ENCODE data around the gene PTER. TPM values are rescaled to one million over a fixed set of nuclear protein-coding genes. Genes with fewer than 3 reads are reported as not detected.
A peak's percentile ranks its signal among the peaks of the same experiment; 100 is the strongest.

The PTER gene, protein sequence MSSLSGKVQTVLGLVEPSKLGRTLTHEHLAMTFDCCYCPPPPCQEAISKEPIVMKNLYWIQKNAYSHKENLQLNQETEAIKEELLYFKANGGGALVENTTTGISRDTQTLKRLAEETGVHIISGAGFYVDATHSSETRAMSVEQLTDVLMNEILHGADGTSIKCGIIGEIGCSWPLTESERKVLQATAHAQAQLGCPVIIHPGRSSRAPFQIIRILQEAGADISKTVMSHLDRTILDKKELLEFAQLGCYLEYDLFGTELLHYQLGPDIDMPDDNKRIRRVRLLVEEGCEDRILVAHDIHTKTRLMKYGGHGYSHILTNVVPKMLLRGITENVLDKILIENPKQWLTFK
- 11.5 TPM for polyA plus RNA-seq
- long read RNA-seq, donor 1, result 0 reads
- long read RNA-seq, donor 2, partial matches to known transcripts, result 0 of 1 reads
- long read RNA-seq, donor 2, other reads (novel, unspliced or antisense), result 0 of 1 reads
- long read RNA-seq, donor 3, result 0 reads
- long read RNA-seq, donor 4, result 0 reads
- long read RNA-seq, donor 5, partial matches to known transcripts, result 0 of 1 reads
- long read RNA-seq, donor 5, other reads (novel, unspliced or antisense), result 0 of 1 reads
- long read RNA-seq, donor 6, partial matches to known transcripts, result 7 of 9 reads
- long read RNA-seq, donor 6, other reads (novel, unspliced or antisense), result 0 of 9 reads
- long read RNA-seq, donor 7, partial matches to known transcripts, result 0 of 1 reads
- long read RNA-seq, donor 7, other reads (novel, unspliced or antisense), result 0 of 1 reads
- long read RNA-seq, donor 8, partial matches to known transcripts, result 0 of 1 reads
- long read RNA-seq, donor 8, other reads (novel, unspliced or antisense), result 0 of 1 reads
- long read RNA-seq, donor 9, result 0 reads
- long read RNA-seq, donor 10, partial matches to known transcripts, result 0 of 4 reads
- long read RNA-seq, donor 10, other reads (novel, unspliced or antisense), result 0 of 4 reads
- long read RNA-seq, donor 11, result 0 reads

DNA sequence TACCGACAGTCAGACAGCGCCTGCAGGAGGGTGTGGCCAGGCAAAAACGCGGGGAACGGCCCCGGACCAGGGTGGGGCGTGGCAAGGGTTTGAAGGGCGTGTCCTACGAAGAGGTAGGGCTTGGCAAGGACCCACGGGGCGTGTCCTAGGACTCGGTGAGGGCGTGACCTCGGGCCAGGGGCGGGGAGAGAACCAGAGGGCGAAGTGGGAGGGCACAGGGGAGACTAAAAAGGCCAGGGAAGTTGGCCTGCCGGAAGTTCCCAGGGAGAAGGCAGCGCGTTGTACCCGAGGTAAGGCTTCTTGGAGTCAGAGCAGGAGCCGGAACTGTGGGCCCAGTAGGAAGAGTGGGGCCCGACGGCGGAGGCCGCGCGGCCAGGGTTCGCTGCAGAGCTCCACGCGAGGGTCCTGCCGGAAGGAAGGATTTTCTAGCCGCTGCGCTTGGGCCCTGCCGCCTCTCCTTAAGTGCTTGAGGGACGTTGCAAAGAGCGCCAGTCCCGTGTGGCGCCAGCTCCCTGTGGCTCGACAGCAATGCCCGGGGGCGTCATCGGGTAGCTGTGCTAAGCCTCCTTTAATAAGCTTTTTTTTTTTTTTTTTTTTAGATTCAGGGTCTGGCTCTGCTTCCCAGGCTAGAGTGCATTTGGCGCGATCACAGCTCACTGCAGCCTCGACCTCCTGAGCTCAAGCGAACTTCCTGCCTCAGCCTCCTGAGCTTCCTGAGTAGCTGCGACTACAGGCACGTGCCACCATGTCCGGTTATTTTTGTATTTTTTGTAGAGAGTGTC is at the start of gene PTER:
TSS of gene PTER (plus strand) at position 253 of the 782 bp plus-strand sequence. CDS start 47,375 bp downstream, outside the sequence.
- no peaks in the 10 kb centered on the region for H3K9me3 ChIP-seq (ENCODE audit: control insufficient read depth, low read depth, low read length)
- peak within 1 kb of the TSS; percentile 11 for H3K27ac ChIP-seq (ENCODE audit: low read length)
- 16% methylated on average over 5 of the region's 49 CpGs for WGBS (ENCODE audit: insufficient coverage, low lambda C conversion rate)
- H3K4me1 ChIP-seq (ENCODE audit: control insufficient read depth, insufficient read depth, low read length), result peaks cover 11% of the 10 kb centered on the region
- peak; percentile 93 to 95 for DNase-seq
- H3K36me3 ChIP-seq (ENCODE audit: control insufficient read depth, insufficient read depth, low read length), result no peaks in the 10 kb centered on the region
- no peaks in the 10 kb centered on the region for H3K27me3 ChIP-seq (ENCODE audit: control insufficient read depth, insufficient read depth, low read length)
- peak within 1 kb of the TSS; percentile 57 for H3K4me3 ChIP-seq (ENCODE audit: low read length)

DNA sequence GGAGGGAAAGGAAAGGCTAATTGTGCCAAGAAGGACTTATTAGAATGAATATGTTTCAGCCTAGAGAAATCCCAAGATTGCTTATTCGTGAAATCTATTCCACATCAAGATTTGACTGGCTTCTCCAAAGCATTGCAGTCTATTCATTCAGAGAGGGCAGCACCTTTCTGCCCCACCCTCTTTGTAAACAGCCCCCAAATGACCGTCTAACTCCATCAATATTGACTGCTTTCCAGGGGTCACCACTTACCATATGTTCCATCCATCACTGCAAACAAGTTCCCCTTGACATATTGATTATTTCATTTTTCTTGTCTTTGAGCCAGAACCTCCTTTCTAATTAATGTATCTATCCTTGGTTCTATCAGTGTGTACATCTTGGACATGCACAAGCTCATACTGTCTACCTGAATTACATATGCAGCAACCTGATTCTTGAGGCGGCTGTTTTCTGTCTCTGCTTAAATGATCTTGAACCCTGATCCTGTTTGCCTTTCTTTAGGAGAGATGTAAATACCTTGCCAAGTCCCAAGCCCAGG is 44.2 kb upstream of the PTER start:
- H3K9me3 ChIP-seq (ENCODE audit: control insufficient read depth, low read depth, low read length), result no peaks in the 10 kb centered on the region
- no peaks in the 10 kb centered on the region for H3K27me3 ChIP-seq (ENCODE audit: control insufficient read depth, insufficient read depth, low read length)
- no peak for DNase-seq
- no peaks in the 10 kb centered on the region for H3K4me1 ChIP-seq (ENCODE audit: control insufficient read depth, insufficient read depth, low read length)
- no peak overlapping the region for H3K4me3 ChIP-seq (ENCODE audit: low read length)
- no peaks in the 10 kb centered on the region for H3K36me3 ChIP-seq (ENCODE audit: control insufficient read depth, insufficient read depth, low read length)
- no CpG with 5 or more reads among the region's 3 CpGs for WGBS (ENCODE audit: insufficient coverage, low lambda C conversion rate)
- H3K27ac ChIP-seq (ENCODE audit: low read length), result no peak overlapping the region

DNA sequence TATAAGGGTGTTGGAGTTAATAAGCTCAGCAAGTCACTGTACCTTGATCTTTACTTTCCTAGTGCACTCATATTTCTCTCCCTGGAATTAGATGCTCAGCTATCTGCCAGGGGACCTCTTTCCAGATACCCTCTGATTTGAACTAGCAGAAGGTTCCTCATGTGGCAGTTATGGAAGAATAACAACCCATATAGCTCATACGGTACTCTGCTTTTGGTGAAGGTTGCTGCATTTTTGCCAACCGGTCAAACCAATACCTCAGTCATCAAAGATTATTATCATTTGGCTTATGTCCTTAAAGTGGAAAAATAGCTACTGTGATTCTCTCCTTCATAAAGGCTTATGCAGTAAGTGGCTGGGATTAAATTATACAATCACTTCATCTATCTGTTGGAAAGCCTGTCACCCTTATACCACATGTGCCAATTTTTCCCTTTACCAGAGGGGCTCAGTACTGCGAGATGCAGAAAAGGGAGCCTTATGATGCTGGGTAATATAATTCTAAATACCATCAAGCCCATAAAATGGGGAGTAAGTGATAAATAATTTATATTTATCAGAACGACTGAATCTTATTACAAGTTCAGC is 43.4 kb upstream of the PTER start:
- 60% methylated on average over 1 of the region's 4 CpGs for WGBS (ENCODE audit: insufficient coverage, low lambda C conversion rate)
- Histone ChIP-seq H3K36me3 (ENCODE audit: control insufficient read depth, insufficient read depth, low read length) (no peaks in the 10 kb centered on the region), H3K4me3 (ENCODE audit: low read length) (no peak overlapping the region)

DNA sequence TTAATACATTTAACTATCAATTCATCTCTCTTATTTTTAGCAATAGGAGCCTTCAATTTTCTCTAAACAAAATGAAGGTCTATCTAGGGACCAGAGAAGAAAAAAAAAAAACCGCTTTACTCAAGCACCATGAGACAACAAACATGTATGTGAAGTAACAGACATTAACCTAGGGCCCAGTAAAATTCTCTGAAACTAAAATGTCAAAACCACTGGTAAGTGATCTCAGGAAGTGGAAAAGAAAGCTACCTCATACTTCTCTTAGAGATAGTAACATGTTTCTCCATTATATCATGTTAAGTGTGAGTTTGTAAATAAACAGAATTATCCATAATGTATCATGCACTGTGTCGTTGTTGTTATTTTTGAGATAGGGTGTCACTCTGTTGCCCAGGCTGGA is 35.4 kb upstream of the PTER start:
- 83% methylated on average over 1 of the region's 2 CpGs for WGBS (ENCODE audit: insufficient coverage, low lambda C conversion rate)
- Histone ChIP-seq H3K4me3 (ENCODE audit: low read length) (no peak overlapping the region), H3K36me3 (ENCODE audit: control insufficient read depth, insufficient read depth, low read length) (no peaks in the 10 kb centered on the region), H3K27me3 (ENCODE audit: control insufficient read depth, insufficient read depth, low read length) (no peaks in the 10 kb centered on the region), H3K9me3 (ENCODE audit: control insufficient read depth, low read depth, low read length) (no peaks in the 10 kb centered on the region), H3K27ac (ENCODE audit: low read length) (no peak overlapping the region), H3K4me1 (ENCODE audit: control insufficient read depth, insufficient read depth, low read length) (no peaks in the 10 kb centered on the region)
- no peak for DNase-seq

More for the DNA sequence above, 43.4 kb upstream of the PTER start:
- DNase-seq, result no peak
- Histone ChIP-seq H3K27me3 (ENCODE audit: control insufficient read depth, insufficient read depth, low read length) (no peaks in the 10 kb centered on the region), H3K27ac (ENCODE audit: low read length) (no peak overlapping the region), H3K9me3 (ENCODE audit: control insufficient read depth, low read depth, low read length) (no peaks in the 10 kb centered on the region), H3K4me1 (ENCODE audit: control insufficient read depth, insufficient read depth, low read length) (no peaks in the 10 kb centered on the region)

DNA sequence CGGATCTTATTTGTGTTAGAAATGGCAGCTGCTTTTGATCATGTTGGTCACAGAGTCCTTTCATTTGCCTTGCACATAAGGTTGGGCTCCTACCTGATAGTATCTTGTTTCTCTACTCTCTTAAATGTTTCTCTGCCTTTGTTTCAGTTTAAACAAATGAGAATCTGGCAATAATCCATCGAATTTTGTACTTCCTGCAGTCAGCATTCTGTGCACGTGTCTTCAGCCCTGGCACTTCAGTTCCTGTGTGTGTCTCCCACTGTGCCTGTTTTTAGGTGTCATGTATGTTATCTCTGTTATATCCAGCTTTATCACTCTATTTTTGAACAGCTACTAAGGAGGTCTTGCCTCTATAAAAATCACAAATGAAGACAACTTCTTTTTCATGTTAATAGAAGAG is 28.4 kb upstream of the PTER start:
- no peak overlapping the region for H3K4me3 ChIP-seq (ENCODE audit: low read length)
- DNase-seq, result no peak
- H3K27ac ChIP-seq (ENCODE audit: low read length), result no peak overlapping the region
- no peaks in the 10 kb centered on the region for H3K9me3 ChIP-seq (ENCODE audit: control insufficient read depth, low read depth, low read length)
- no peaks in the 10 kb centered on the region for H3K36me3 ChIP-seq (ENCODE audit: control insufficient read depth, insufficient read depth, low read length)
- 39% methylated on average over 2 of the region's 3 CpGs for WGBS (ENCODE audit: insufficient coverage, low lambda C conversion rate)
- no peaks in the 10 kb centered on the region for H3K4me1 ChIP-seq (ENCODE audit: control insufficient read depth, insufficient read depth, low read length)
- no peaks in the 10 kb centered on the region for H3K27me3 ChIP-seq (ENCODE audit: control insufficient read depth, insufficient read depth, low read length)

DNA sequence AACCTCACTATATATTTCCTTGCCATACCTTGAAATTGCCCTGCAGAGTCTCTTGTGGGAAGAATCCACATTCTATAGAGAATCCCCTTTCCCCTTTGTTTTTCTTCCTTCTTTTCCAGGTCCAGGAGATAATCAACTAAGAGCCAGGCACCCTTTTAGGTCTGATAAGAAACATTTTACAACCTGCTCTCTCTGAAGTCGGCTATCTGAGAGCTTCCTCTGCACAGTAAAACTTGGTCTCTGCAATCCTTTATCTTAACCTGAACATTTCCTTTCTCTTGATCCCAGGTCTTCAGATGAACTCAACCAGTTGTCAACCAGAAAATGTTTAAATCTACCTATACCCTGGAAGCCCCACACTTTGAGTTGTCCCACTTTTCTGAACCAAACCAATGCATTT is 19.5 kb upstream of the PTER start:
- Histone ChIP-seq H3K27me3 (ENCODE audit: control insufficient read depth, insufficient read depth, low read length) (no peaks in the 10 kb centered on the region), H3K4me1 (ENCODE audit: control insufficient read depth, insufficient read depth, low read length) (no peaks in the 10 kb centered on the region), H3K36me3 (ENCODE audit: control insufficient read depth, insufficient read depth, low read length) (no peaks in the 10 kb centered on the region), H3K9me3 (ENCODE audit: control insufficient read depth, low read depth, low read length) (no peaks in the 10 kb centered on the region), H3K27ac (ENCODE audit: low read length) (no peak overlapping the region), H3K4me3 (ENCODE audit: low read length) (no peak overlapping the region)
- WGBS (ENCODE audit: insufficient coverage, low lambda C conversion rate), result 0% methylated on average over 1 of the region's 1 CpG
- DNase-seq, result no peak

DNA sequence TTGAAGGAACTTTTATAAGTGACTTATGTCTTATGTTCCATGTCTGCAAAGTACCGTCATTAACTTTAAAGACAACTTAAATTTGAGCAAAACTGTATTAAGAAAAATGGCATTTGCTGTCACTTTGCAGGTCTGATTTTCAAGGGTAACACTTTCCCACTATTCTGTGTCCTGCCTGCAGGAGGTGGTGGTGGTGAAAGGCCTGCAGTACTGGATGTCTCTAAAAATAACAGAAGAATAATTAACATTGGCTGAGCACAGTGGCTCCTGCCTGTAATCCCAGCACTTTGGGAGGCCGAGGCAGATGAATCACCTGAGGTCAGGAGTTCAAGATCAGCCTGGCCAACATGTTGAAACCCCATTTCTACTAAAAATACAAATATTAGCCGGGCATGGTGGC is 13.2 kb upstream of the PTER start:
- DNase-seq, result no peak
- H3K4me3 ChIP-seq (ENCODE audit: low read length), result no peak overlapping the region
- no peaks in the 10 kb centered on the region for H3K9me3 ChIP-seq (ENCODE audit: control insufficient read depth, low read depth, low read length)
- H3K27me3 ChIP-seq (ENCODE audit: control insufficient read depth, insufficient read depth, low read length), result no peaks in the 10 kb centered on the region
- WGBS (ENCODE audit: insufficient coverage, low lambda C conversion rate), result no CpG with 5 or more reads among the region's 3 CpGs
- no peaks in the 10 kb centered on the region for H3K36me3 ChIP-seq (ENCODE audit: control insufficient read depth, insufficient read depth, low read length)
- H3K27ac ChIP-seq (ENCODE audit: low read length), result no peak overlapping the region
- no peaks in the 10 kb centered on the region for H3K4me1 ChIP-seq (ENCODE audit: control insufficient read depth, insufficient read depth, low read length)

DNA sequence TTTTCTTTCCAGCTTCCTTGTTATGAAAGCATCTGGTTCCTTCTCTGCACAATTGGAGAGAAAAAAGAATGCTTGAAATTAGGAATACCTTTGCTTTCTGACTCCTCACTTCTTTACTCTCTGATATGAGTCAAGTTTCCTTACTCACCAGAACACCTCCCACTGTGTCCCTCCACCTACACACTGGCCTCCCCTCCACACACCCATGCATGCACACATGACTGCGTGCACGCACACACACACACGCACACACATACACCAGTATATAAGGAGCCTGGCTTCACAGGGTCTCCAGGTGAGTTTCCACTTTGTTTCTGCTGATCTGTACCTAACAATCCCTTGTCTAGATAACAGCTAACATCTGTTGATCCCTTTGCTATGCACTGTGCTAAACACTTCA is 11.4 kb upstream of the PTER start:
- Histone ChIP-seq H3K9me3 (ENCODE audit: control insufficient read depth, low read depth, low read length) (no peaks in the 10 kb centered on the region), H3K27me3 (ENCODE audit: control insufficient read depth, insufficient read depth, low read length) (no peaks in the 10 kb centered on the region), H3K27ac (ENCODE audit: low read length) (no peak overlapping the region), H3K36me3 (ENCODE audit: control insufficient read depth, insufficient read depth, low read length) (no peaks in the 10 kb centered on the region), H3K4me1 (ENCODE audit: control insufficient read depth, insufficient read depth, low read length) (no peaks in the 10 kb centered on the region), H3K4me3 (ENCODE audit: low read length) (no peak overlapping the region)
- DNase-seq, result no peak
- 100% methylated on average over 1 of the region's 3 CpGs for WGBS (ENCODE audit: insufficient coverage, low lambda C conversion rate)

DNA sequence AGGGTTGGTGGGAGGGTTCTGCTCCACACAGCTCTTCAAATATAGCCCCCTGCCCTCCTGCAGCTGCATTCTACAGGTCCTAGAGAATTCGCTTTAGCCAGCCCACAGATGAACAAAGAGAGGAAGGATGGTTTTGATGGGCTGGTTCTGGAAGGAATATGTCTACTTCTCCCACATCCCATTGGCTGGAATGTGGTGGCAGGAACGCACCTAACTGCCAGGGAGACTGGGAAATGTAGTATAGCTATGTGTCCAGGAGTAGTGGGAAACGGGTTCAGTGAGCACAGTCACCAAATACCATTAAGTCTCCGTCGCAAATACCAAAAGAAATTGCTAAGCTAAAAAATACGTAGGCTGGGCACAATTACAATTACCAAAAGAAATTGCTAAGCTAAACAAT is 7.3 kb upstream of the PTER start:
- Histone ChIP-seq H3K4me3 (ENCODE audit: low read length) (no peak overlapping the region), H3K9me3 (ENCODE audit: control insufficient read depth, low read depth, low read length) (no peaks in the 10 kb centered on the region), H3K27ac (ENCODE audit: low read length) (no peak overlapping the region), H3K4me1 (ENCODE audit: control insufficient read depth, insufficient read depth, low read length) (no peaks in the 10 kb centered on the region), H3K36me3 (ENCODE audit: control insufficient read depth, insufficient read depth, low read length) (no peaks in the 10 kb centered on the region), H3K27me3 (ENCODE audit: control insufficient read depth, insufficient read depth, low read length) (no peaks in the 10 kb centered on the region)
- 100% methylated on average over 3 of the region's 6 CpGs for WGBS (ENCODE audit: insufficient coverage, low lambda C conversion rate)
- DNase-seq, result no peak

Measured in large intestine (tissue), 12 donors.